Neural crest cell (in vitro differentiated cells): Measurements from ENCODE around the gene FRA10AC1. TPM values are rescaled to one million over a fixed set of nuclear protein-coding genes. Genes with fewer than 3 reads are reported as not detected.

ENCODE experiments used
- DNase-seq: peaks from one replicate; pipeline ENCODE4 v3.0.0; 2021; ENCODE audit warnings: low read depth, mixed read lengths, low spot score
- H3K27ac Mint-ChIP-seq: one replicate; pipeline ENCODE4 v1.8.0; 2021; ENCODE audit warnings: mild to moderate bottlenecking, mixed read lengths; ENCODE audit not compliant: unreplicated experiment
- H3K27me3 Mint-ChIP-seq: 2 replicates; pipeline ENCODE4 v1.8.0; 2021; ENCODE audit warnings: low read depth, mild to moderate bottlenecking, mixed read lengths
- H3K36me3 Mint-ChIP-seq: 2 replicates; pipeline ENCODE4 v1.8.0; 2021; ENCODE audit warnings: low read depth, mild to moderate bottlenecking, mixed read lengths
- H3K4me1 Mint-ChIP-seq: 2 replicates; pipeline ENCODE4 v1.8.0; 2021; ENCODE audit warnings: mixed read lengths
- H3K4me3 Mint-ChIP-seq: one replicate; pipeline ENCODE4 v1.8.0; 2021; ENCODE audit warnings: mild to moderate bottlenecking, mixed read lengths
- H3K9me3 Mint-ChIP-seq: 2 replicates; pipeline ENCODE4 v1.8.0; 2021; ENCODE audit warnings: mixed read lengths
- total RNA-seq: library from RNA; stranded (reverse); gene quantifications from 2 replicates; pipeline ENCODE4 v1.2.1, GENCODE V29; 2021
- TF ChIP-seq, protein P1 (sequence below): fragments of 200-600 bp; sonication (generic); conservative IDR thresholded peaks from 2 replicates; pipeline ENCODE4 v1.5.0; 2021; ENCODE audit warnings: antibody characterized with exemption, mild to moderate bottlenecking

FRA10AC1 gene
- total RNA-seq, 1 donor from 2014 or later, result 14.2 TPM

DNA sequence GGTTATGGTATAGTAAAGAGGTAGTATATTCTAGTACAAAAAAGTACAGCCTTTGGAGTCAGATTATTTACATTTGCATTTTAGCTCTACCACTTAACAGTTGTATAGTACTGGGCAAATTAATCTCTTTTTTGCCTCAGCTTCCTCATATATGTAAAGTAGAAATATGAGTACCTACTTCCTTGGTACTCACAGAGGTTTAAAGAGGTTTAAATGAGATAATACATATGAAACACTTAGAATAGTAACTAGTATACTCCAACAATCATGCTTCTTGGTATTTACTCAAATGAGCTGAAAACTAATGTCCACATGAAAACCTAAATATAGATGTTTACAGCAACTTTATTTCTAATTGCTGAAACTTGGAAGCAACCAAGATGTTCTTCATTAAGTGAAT, 14.7 kb downstream of the FRA10AC1 start:
- Mint-ChIP-seq H3K36me3 (no peaks in the 10 kb centered on the region), H3K9me3 (no peaks in the 10 kb centered on the region), H3K4me1 (no peaks in the 10 kb centered on the region), H3K27ac (no peak overlapping the region), H3K4me3 (no peak overlapping the region), H3K27me3 (no peaks in the 10 kb centered on the region)
- TF ChIP-seq, protein P1, sequence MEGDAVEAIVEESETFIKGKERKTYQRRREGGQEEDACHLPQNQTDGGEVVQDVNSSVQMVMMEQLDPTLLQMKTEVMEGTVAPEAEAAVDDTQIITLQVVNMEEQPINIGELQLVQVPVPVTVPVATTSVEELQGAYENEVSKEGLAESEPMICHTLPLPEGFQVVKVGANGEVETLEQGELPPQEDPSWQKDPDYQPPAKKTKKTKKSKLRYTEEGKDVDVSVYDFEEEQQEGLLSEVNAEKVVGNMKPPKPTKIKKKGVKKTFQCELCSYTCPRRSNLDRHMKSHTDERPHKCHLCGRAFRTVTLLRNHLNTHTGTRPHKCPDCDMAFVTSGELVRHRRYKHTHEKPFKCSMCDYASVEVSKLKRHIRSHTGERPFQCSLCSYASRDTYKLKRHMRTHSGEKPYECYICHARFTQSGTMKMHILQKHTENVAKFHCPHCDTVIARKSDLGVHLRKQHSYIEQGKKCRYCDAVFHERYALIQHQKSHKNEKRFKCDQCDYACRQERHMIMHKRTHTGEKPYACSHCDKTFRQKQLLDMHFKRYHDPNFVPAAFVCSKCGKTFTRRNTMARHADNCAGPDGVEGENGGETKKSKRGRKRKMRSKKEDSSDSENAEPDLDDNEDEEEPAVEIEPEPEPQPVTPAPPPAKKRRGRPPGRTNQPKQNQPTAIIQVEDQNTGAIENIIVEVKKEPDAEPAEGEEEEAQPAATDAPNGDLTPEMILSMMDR, result no peak
- DNase-seq, result no peak

DNA sequence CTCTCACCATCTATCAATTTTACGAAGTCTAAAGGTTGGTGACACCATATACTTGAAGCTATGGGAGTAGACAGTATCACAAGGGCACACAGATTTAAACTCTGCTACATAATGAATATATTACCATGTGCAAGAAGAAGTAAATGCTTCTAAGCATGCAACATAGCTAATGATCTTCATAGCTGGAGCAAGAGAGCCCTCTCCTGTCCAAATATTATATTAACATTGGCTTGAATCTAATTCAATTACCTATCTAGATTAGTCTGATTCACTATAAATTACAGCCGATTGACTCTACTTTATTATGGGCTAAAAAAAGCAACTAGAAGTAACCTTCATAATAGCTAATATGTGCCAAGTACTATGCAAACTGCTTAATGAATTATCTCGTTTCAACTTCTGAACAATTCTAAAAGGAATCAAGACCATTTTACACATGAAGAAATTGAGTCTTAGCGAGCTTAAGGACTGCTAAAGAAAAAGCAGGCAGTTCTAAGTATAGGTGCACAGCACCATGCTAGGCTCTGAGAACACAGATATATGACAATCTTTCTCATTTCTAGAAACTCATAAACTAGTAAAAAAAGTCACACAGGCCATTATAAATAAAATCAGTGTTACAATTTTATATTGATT, 21.9 kb downstream of the FRA10AC1 start:
- TF ChIP-seq, protein P1, result peak; percentile 76
- Mint-ChIP-seq H3K9me3 (no peaks in the 10 kb centered on the region), H3K4me3 (no peak overlapping the region), H3K27me3 (no peaks in the 10 kb centered on the region), H3K27ac (no peak overlapping the region), H3K4me1 (no peaks in the 10 kb centered on the region), H3K36me3 (no peaks in the 10 kb centered on the region)
- DNase-seq, result no peak

DNA sequence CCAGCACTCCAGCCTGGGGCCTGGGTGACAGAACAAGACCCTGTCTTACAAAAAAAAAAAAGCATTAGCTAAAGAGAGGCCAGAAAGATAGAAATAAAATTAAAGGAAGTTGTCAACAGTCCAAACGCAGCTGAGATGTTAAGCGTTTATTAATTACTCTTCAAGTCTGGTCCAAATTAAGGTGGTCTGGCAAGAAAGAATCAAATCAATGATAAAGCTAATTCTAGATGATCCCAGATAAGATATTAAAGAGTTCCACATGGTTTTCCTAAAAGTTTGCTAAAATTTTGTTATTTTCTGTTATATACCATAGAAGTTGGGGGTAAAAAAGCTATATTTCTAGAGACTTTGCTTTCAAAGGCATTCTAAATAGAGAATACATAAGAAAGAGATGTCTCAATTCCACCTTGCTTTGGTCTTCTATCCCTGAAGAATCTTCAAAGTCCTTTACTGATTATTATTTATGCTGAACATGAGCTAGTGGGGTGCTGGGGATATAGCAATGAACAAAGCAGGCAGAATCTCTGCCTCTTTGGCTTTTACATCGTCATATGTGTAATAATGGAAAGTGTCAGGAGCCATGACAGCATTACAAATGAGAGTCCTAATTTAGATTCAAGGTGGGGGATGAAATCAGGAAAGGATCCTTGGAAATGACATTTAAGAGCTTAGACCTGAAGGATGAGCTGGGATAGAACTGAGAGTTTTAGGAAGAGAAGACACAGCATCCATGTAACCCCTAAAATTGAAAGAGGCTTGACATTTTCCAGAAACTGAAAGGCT, 23.4 kb downstream of the FRA10AC1 start:
- Mint-ChIP-seq H3K4me3 (no peak overlapping the region), H3K36me3 (no peaks in the 10 kb centered on the region), H3K4me1 (no peaks in the 10 kb centered on the region), H3K9me3 (no peaks in the 10 kb centered on the region), H3K27ac (no peak overlapping the region), H3K27me3 (no peaks in the 10 kb centered on the region)
- DNase-seq, result no peak
- TF ChIP-seq, protein P1, result no peak

DNA sequence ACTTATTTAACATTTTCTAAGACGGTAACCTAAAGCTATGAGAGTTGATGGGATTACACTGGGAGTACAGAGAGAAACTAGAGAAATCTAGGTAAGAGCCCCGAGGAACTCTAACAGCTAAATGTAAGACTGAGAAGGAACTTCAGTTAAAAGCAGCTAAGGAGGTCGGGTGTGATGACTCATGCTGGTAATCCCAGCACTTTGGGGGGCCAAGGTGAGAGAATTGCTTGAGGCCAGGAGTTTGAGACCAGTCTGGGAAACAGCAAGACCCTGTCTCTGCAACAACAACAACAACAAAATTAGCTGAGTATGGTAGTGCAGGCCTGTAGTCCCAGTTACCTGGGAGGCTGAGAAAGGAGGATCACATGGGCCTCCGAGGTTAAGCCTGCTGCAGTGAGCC, 24.0 kb downstream of the FRA10AC1 start:
- Mint-ChIP-seq H3K27ac (no peak overlapping the region), H3K27me3 (no peaks in the 10 kb centered on the region), H3K4me1 (no peaks in the 10 kb centered on the region), H3K4me3 (no peak overlapping the region), H3K36me3 (no peaks in the 10 kb centered on the region), H3K9me3 (no peaks in the 10 kb centered on the region)
- TF ChIP-seq, protein P1, result no peak
- no peak for DNase-seq

DNA sequence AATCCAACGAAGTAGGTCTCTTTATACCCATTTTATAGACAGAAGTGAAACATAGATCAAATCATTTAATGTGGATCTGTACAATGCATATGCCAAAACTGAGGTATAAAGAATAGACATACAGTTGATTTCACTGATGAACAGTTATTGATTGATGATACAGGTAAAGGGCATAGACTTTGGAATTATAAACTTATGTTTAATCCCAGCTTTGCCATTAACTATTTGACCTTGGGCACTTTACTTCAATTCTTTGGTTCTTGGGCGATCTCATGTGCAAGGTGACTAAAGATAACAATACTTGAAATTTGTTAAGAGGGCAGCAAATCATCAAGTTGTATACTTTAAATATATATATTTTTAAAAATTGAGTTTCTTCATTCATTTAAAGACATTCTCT, 28.6 kb downstream of the FRA10AC1 start:
- no peaks in the 10 kb centered on the region for H3K4me1 Mint-ChIP-seq
- H3K27ac Mint-ChIP-seq, result no peak overlapping the region
- peaks cover 2% of the 10 kb centered on the region for H3K36me3 Mint-ChIP-seq
- H3K9me3 Mint-ChIP-seq, result no peaks in the 10 kb centered on the region
- TF ChIP-seq, protein P1, result no peak
- no peaks in the 10 kb centered on the region for H3K27me3 Mint-ChIP-seq
- DNase-seq, result no peak
- H3K4me3 Mint-ChIP-seq, result no peak overlapping the region
